Natural killer cell (primary cell): ENCODE results near the gene CSRP1. TPM values are rescaled to one million over a fixed set of nuclear protein-coding genes. Genes with fewer than 3 reads are reported as not detected.

Experiments
- ATAC-seq, 3 donors: fragments of 150-1000 bp in 2 of 3; fragments of 200-7000 bp in 1 of 3; cut with Tn5 transposase; 1 replicate in 1 of 3; 2 replicates in 2 of 3; pipeline ENCODE4 v1.10.0; 2021; ENCODE audit warnings: mild to moderate bottlenecking in 2 of 3, moderate library complexity in 2 of 3
- DNase-seq, 2 donors: peaks; one replicate each; pipeline versions ENCODE4 v3.0.0 to v3.0.0-alpha.2; 2013 to 2021; ENCODE audit warnings: mixed read lengths in 1 of 2
- H3K27ac ChIP-seq: one replicate; pipeline ENCODE4 v1.5.1; 2013; ENCODE audit warnings: mild to moderate bottlenecking, low read length
- H3K27me3 ChIP-seq: one replicate; pipeline ENCODE4 v1.6.1; 2013; ENCODE audit warnings: low read length; ENCODE audit not compliant: control insufficient read depth, insufficient read depth
- H3K36me3 ChIP-seq: one replicate; pipeline ENCODE4 v1.6.1; 2013; ENCODE audit warnings: low read length; ENCODE audit not compliant: control insufficient read depth, insufficient read depth
- H3K4me1 ChIP-seq: one replicate; pipeline ENCODE4 v1.6.1; 2013; ENCODE audit warnings: low read length; ENCODE audit not compliant: control insufficient read depth, insufficient read depth
- H3K4me3 ChIP-seq: one replicate; pipeline ENCODE4 v1.5.1; 2013; ENCODE audit warnings: low read length
- H3K9me3 ChIP-seq: one replicate; pipeline ENCODE4 v1.6.1; 2013; ENCODE audit warnings: low read length; ENCODE audit not compliant: control insufficient read depth, insufficient read depth
- H3K27ac Mint-ChIP-seq, 2 donors: one replicate each; pipeline ENCODE4 v1.8.0; 2022; ENCODE audit warnings: mild to moderate bottlenecking in 2 of 2, mixed read lengths in 2 of 2, moderate library complexity in 1 of 2
- H3K27me3 Mint-ChIP-seq, 2 donors: one replicate each; pipeline ENCODE4 v1.8.0; 2022; ENCODE audit warnings: low read depth in 2 of 2, mixed read lengths in 2 of 2
- H3K36me3 Mint-ChIP-seq: one replicate; pipeline ENCODE4 v1.8.0; 2022; ENCODE audit warnings: mixed read lengths
- H3K4me1 Mint-ChIP-seq, 2 donors: one replicate each; pipeline ENCODE4 v1.8.0; 2022; ENCODE audit warnings: mixed read lengths in 2 of 2
- H3K4me3 Mint-ChIP-seq: one replicate; pipeline ENCODE4 v1.8.0; 2022; ENCODE audit warnings: mild to moderate bottlenecking, moderate library complexity, mixed read lengths
- H3K9me3 Mint-ChIP-seq, 2 donors: one replicate each; pipeline ENCODE4 v1.8.0; 2022; ENCODE audit warnings: mixed read lengths in 2 of 2
- WGBS: methylation state at CpG from one replicate; pipeline ENCODE4 v1.1.7; 2013; ENCODE audit warnings: missing lambda C conversion rate; ENCODE audit not compliant: insufficient coverage; 5-methylcytosine and 5-hydroxymethylcytosine counted together
- intact Hi-C: fragments of 100-400 bp; cut with micrococcal nuclease; formaldehyde crosslinking; loops from one replicate; pipeline ENCODE4 v1.14.2; 2022
- total RNA-seq, 4 donors: library from RNA; stranded (reverse); fragments of 120-200 nt in 1 of 4; gene quantifications; one replicate each; pipeline versions ENCODE4 v1.2.3 to v1.2.4, GENCODE V29; 2013 to 2022
- TF ChIP-seq, protein P1 (sequence below): fragments of 200-600 bp; IDR thresholded peaks from one replicate; pipeline ENCODE4 v1.8.0; 2022; ENCODE audit warnings: antibody characterized with exemption

The CSRP1 gene
- total RNA-seq, 3 donors from 2014 or later (not counting 1 experiment from before 2014, with no cell fraction given) = 36.9 to 48.4 (median 44.1) TPM

DNA sequence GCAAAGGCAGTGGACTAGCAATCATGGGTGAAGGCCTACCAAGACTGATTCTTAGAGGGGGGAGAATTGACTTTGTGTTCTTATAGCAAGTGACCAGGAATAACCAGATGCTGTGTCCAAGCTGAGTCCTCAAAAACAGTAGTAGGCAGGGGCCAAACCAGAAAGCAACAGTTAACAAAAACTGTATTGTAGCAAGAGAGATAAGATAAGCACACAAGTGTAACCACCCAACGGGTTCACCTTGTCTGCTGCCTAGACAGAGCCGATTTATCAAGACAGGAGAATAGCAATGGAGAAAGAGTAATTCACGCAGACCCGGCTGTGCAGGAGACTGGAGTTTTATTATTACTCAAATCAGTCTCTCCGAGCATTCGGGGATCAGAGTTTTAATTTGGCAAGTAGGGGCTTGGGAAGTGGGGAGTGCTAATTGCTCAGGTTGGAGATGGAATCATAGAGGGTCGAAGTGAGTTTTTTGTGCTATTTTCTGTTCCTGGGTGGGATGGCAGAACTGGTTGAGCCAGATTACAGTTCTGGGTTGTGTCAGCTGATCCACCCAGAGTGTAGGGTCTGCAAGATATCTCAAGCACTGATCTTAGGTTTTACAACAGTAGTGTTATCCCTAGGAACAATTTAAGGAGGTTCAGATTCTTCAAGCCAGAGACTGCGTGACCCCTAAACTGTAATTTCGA, 8.3 kb upstream of the CSRP1 start:
- Mint-ChIP-seq H3K9me3 (no peaks in the 10 kb centered on the region), H3K4me3 (no peak overlapping the region), H3K27me3 (no peaks in the 10 kb centered on the region), H3K4me1 (no peaks in the 10 kb centered on the region), H3K36me3 (no peaks in the 10 kb centered on the region), H3K27ac (no peak overlapping the region)
- H3K27me3 ChIP-seq = no peaks in the 10 kb centered on the region
- ATAC-seq (no peak), DNase-seq (no peak)
- no peaks in the 10 kb centered on the region for H3K36me3 ChIP-seq
- no peak overlapping the region for H3K4me3 ChIP-seq
- H3K27ac ChIP-seq = no peak overlapping the region
- intact Hi-C loops = no loop called here
- H3K9me3 ChIP-seq = no peaks in the 10 kb centered on the region
- no peaks in the 10 kb centered on the region for H3K4me1 ChIP-seq
- TF ChIP-seq, protein P1, sequence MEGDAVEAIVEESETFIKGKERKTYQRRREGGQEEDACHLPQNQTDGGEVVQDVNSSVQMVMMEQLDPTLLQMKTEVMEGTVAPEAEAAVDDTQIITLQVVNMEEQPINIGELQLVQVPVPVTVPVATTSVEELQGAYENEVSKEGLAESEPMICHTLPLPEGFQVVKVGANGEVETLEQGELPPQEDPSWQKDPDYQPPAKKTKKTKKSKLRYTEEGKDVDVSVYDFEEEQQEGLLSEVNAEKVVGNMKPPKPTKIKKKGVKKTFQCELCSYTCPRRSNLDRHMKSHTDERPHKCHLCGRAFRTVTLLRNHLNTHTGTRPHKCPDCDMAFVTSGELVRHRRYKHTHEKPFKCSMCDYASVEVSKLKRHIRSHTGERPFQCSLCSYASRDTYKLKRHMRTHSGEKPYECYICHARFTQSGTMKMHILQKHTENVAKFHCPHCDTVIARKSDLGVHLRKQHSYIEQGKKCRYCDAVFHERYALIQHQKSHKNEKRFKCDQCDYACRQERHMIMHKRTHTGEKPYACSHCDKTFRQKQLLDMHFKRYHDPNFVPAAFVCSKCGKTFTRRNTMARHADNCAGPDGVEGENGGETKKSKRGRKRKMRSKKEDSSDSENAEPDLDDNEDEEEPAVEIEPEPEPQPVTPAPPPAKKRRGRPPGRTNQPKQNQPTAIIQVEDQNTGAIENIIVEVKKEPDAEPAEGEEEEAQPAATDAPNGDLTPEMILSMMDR = no peak
- WGBS = 94% methylated on average over 9 of the region's 9 CpGs

DNA sequence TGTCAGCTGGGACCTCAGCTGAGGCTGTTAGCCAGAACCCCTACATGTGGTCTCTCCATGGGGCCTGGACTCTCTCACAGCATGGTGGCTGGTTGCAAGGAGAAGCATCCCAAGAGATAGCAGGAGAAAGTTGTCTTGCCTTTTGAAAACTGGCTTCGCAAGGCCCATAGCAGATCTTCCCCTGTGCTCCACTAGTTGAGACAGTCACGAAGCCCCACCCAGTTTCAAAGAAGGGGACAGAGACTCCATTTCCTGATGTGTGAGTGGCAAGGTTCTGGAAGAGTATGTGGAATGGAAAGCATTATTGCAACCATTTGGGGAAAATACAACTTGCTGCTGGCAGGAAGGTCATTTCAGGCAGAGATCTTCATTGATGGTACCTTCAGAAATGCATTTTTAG, 7.5 kb upstream of the CSRP1 start:
- intact Hi-C loops = loop anchor here (5.0 kb wide), 1 partner anchor 77 kb away; no protein-coding TSS in a partner anchor
- no peaks in the 10 kb centered on the region for H3K27me3 Mint-ChIP-seq
- H3K27ac Mint-ChIP-seq = no peak overlapping the region

DNA sequence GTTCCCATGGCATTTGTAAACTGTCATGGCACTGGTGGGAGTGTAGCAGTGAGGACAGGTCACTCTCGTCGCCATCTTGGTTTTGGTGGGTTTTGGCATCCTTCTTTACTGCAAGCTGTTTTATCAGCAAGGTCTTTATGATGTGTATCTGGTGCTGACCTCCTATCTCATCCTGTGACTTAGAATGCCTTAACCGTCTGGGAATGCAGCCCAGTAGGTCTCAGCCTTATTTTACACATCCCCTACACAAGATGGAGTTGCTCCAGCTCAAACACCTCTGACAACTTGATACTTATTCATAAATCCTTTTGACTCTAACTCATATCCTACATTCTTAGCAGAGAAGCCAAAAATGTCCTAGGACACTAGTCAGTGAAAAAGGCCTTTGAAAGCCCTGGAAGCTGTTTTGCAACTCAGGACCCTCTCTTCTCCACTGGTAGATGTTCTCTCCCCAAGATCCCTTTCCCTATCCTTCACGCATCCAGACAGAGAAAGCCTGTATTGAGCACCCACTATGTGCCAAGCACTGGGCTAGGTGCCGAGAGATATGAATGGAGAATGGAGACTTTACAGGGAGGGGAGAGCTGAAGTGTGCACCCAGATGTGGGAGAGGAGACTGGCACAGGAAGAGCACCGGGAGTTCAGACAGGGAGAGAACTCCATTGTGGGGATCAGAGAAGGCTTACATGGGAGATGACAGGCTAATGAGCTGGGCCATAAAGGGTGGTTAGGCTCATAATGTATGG, 6.7 kb upstream of the CSRP1 start:
- Mint-ChIP-seq H3K9me3 (no peaks in the 10 kb centered on the region), H3K36me3 (no peaks in the 10 kb centered on the region), H3K4me1 (no peaks in the 10 kb centered on the region), H3K27ac (no peak overlapping the region), H3K27me3 (no peaks in the 10 kb centered on the region), H3K4me3 (no peak overlapping the region)
- H3K27me3 ChIP-seq = no peaks in the 10 kb centered on the region
- no peak overlapping the region for H3K27ac ChIP-seq
- no peak for DNase-seq
- H3K4me1 ChIP-seq = no peaks in the 10 kb centered on the region
- no peak overlapping the region for H3K4me3 ChIP-seq
- intact Hi-C loops = loop anchor here (1.0 to 5.0 kb wide), 3 partner anchors 31 to 76 kb away; no protein-coding TSS in a partner anchor
- 95% methylated on average over 6 of the region's 6 CpGs for WGBS
- H3K9me3 ChIP-seq = no peaks in the 10 kb centered on the region
- TF ChIP-seq, protein P1 = no peak
- H3K36me3 ChIP-seq = no peaks in the 10 kb centered on the region
- no peak for ATAC-seq

More for the DNA sequence above, 7.5 kb upstream of the CSRP1 start:
- WGBS = 98% methylated on average over 2 of the region's 2 CpGs
- Histone ChIP-seq H3K4me1 (no peaks in the 10 kb centered on the region), H3K27ac (no peak overlapping the region), H3K4me3 (no peak overlapping the region), H3K36me3 (no peaks in the 10 kb centered on the region), H3K27me3 (no peaks in the 10 kb centered on the region), H3K9me3 (no peaks in the 10 kb centered on the region)
- ATAC-seq (no peak), DNase-seq (no peak)
- Mint-ChIP-seq H3K4me3 (no peak overlapping the region), H3K4me1 (no peaks in the 10 kb centered on the region), H3K36me3 (no peaks in the 10 kb centered on the region), H3K9me3 (no peaks in the 10 kb centered on the region)
- TF ChIP-seq, protein P1 = no peak
